HG02884 (cell line): ENCODE results near the gene KLF11.

Experiments
- ATAC-seq: cut with Tn5 transposase; IDR thresholded peaks from one replicate; pipeline ENCODE4 v1.9.1; 2021; ENCODE audit warnings: mild to moderate bottlenecking, moderate library complexity; ENCODE audit not compliant: unreplicated experiment

The KLF11 gene

GRCh38 chr2:10043256-10043905 is at the start of gene KLF11:
Gene KLF11, plus strand, starts transcription at chr2:10043550. Its CDS starts 167 bp downstream, at chr2:10043717.
- ATAC-seq: peak; percentile 67

GRCh38 chr2:9994462-9994861 is 48.9 kb upstream of the KLF11 start:
- no peak for ATAC-seq

GRCh38 chr2:9995059-9995458 is 48.3 kb upstream of the KLF11 start:
- no peak for ATAC-seq

- ATAC-seq: no peak
Observed at GRCh38 chr2:9996321-9996720, 47.0 kb upstream of the KLF11 start.

- ATAC-seq: no peak
Observed at GRCh38 chr2:9997936-9998335, 45.4 kb upstream of the KLF11 start.

- no peak for ATAC-seq
Observed at GRCh38 chr2:9998916-9999654, 44.3 kb upstream of the KLF11 start.

- no peak for ATAC-seq
Observed at GRCh38 chr2:9999693-10000092, 43.7 kb upstream of the KLF11 start.

- ATAC-seq: no peak
Observed at GRCh38 chr2:10000541-10000940, 42.8 kb upstream of the KLF11 start.

GRCh38 chr2:10001586-10001985 is 41.8 kb upstream of the KLF11 start:
- no peak for ATAC-seq

GRCh38 chr2:10002109-10002508 is 41.2 kb upstream of the KLF11 start:
- ATAC-seq: no peak

GRCh38 chr2:10002681-10003080 is 40.7 kb upstream of the KLF11 start:
- ATAC-seq: no peak

- no peak for ATAC-seq
Observed at GRCh38 chr2:10003206-10004125, 39.9 kb upstream of the KLF11 start.

GRCh38 chr2:10004401-10004800 is 38.9 kb upstream of the KLF11 start:
- no peak for ATAC-seq

GRCh38 chr2:10004836-10005235 is 38.5 kb upstream of the KLF11 start:
- ATAC-seq: no peak

- ATAC-seq: no peak
Observed at GRCh38 chr2:10005461-10006235, 37.7 kb upstream of the KLF11 start.

- ATAC-seq: no peak
Observed at GRCh38 chr2:10006236-10007161, 36.9 kb upstream of the KLF11 start.

GRCh38 chr2:10007435-10007834 is 35.9 kb upstream of the KLF11 start:
- ATAC-seq: no peak

- ATAC-seq: no peak
Observed at GRCh38 chr2:10007921-10008808, 35.2 kb upstream of the KLF11 start.

GRCh38 chr2:10008809-10009176 is 34.6 kb upstream of the KLF11 start:
- ATAC-seq: no peak
